ENCODE results near the gene PACS1.

The PACS1 gene

DNA sequence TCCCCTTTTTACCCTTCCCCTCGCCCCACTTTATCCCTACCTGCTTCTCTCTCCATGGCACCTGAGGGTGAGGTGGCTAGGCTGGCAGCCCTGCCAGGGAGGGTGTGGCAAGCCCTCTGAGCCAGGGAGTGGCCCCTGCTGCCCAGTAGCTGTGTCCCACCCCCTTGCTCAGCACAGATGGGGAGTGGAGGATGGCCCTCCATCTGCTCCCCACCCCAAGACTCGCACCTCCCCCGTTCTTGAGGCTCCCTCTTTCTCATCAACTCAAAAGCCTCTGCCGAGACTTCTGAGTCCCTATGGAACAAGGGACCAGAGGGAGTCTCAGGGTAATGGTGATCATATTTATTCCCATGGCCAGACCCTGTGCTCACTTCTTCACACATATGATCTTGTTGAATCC lies 223.3 kb downstream of the PACS1 start:
- DNase-seq, result no peak

DNA sequence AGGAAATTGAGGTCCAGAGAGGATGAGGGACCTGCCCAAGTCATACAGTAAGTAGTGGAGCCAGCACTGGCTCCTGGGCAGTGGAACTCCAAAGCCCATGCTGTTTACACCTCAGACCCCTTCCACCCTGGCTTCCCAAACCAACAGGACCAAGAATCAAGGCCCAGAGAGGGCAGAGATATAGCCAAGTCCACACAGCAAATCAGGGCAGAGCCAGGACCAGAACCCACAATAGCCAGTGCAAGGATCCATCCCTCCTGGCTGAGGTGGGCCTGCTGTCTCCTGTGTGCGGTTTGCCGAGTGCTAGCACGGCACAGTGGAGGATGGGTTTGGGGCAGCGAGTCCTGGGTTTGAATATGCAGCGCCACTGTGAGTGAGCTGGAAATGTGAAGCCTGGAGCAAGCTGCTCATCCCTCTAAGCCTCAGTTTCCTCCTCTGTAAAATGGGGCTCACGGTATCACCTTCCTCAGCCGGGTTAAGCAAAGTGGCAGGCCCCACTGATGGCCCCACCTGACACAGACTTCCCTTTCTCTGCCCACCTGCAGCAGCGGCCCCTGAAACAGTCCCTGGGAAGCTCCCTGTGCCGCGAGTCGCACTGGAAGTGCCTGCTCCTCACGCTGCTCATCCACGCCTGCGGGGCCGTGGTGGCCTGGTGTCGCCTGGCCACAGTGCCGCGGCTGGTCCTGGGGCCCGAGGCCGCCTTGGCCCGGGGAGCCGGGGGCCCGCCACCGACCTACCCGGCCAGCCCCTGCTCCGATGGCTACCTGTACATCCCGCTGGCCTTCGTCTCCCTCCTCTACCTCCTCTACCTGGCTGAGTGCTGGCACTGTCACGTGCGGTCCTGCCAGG lies 223.9 kb downstream of the PACS1 start:
- no peak for DNase-seq

Data from inflammatory macrophage treated with lipopolysaccharide for 1 hour (primary cell).